ENCODE results near the gene ADGRL1.
"Not testable (repeated sequence)": the region's sequence is repeated elsewhere in the genome, so short reads cannot be mapped to it uniquely, and the experiment has no call there.

Gene ADGRL1

GRCh38 chr19:14248578-14249011 is 42.6 kb upstream of the ADGRL1 start:
- Histone ChIP-seq H3K4me3 (peak overlapping the region; percentile 49 to 70 (median 56)), H3K27me3 (0 out of 22 replicates have a peak, but pooled peaks cover 0 to 6% (median 0%) of the 10 kb centered on the region in 11 experiments), H3K4me1 (peaks cover 0 to 32% (median 25%) of the 10 kb centered on the region in 10 experiments; a peak in 17 of 20 replicates), H3K9me3 (replicated peaks in 1 of 11) (no peaks in the 10 kb centered on the region), H3K4me2 (peak overlapping the region; percentile 76 to 91 (median 86)), H3K36me3 (no peaks in the 10 kb centered on the region), H3K9ac (peak overlapping the region; percentile 67 to 82 (median 80); a peak in 21 of 22 replicates), H4K20me1 (no peaks in the 10 kb centered on the region), H3K27ac (peak overlapping the region in 10 of 11 experiments; percentile 63 to 89 (median 86); a peak in 20 of 22 replicates)
- no peak for TF ChIP-seq Cebpa-rat (IDR thresholded peaks at IDR 0.05)

DNA sequence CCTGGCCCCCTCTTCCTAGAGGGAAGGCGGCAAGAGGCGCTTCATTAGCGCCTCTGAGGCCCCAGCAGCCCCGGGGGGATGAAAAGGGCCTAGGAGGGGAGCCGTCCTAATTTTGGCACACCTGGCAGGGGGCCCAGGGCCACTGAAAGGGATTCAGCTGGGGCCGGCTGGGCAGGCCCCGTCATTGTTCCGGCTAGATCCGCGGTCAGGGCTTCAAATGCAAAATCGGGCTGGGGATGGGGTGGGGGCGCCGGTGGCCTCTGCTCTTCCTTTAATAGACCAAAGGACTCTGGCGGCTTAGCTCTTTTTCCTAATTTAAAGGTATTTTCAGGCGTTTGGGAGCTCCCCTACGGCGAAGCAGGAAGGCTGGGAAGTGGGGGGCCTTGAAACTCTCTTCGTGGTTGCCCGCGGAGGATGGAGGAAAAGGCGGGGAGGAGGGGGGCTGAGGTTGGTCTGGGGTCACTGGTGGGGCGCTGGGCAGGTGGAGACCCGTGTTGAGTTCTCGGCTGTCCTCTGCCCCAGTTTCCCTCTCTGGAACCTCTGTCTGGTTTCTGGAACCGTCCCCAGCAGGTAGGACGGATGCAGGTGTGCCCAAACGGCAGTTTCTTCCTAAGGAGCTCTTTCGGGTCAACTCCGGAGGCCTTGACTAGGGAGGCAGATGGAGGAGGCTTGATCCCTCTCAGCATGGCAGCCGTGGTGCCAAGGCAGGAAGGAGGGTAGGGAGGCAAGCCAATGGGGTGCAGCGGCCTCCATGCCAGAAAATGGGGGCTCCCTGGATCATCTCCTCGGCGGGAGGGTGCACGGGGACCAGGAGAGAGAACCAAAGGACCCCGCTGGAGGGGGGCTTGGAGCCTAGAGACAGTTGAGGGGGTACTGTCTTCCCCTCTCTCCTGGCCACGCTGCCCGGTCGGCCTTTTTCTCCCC is 41.8 kb upstream of the ADGRL1 start:
- peak overlapping the region; percentile 65 to 82 (median 71) for H3K4me2 ChIP-seq
- H3K9ac ChIP-seq: peak overlapping the region in 9 of 11 experiments; percentile 41 to 81 (median 66); a peak in 16 of 22 replicates
- H3K4me3 ChIP-seq: peak overlapping the region in 7 of 10 experiments; percentile 29 to 42 (median 32); a peak in 10 of 20 replicates

DNA sequence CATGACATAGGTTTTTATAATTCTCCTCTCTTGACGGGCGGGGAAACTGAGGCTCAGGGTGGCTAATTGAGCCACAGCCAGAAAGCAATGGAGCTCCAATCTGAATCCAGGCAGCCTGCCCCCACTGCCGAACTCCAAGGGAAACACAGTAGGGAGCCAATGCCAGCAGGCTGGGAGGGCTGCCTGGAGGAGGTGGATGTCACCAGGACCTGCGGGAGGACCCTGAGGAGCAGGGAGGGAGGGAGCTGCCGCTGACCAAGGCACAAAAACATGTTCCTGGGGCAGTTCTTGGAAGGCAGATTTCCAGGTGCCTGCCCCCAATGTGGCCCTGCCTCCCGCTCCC is 41.2 kb upstream of the ADGRL1 start:
- H3K4me1 ChIP-seq: peaks cover 0 to 30% (median 23%) of the 10 kb centered on the region in 10 experiments; a peak in 17 of 20 replicates
- H3K9me3 ChIP-seq (replicated peaks in 1 of 11); H4K20me1 ChIP-seq; H3K27me3 ChIP-seq; H3K36me3 ChIP-seq: not testable (repeated sequence)
- peak overlapping the region in 6 of 11 experiments; percentile 61 to 81 (median 67); a peak in 9 of 22 replicates for H3K9ac ChIP-seq
- H3K27ac ChIP-seq: peak overlapping the region in 8 of 11 experiments; percentile 70 to 89 (median 80); a peak in 9 of 22 replicates
- H3K4me2 ChIP-seq: peak overlapping the region in 10 of 11 experiments; percentile 65 to 80 (median 71); a peak in 19 of 22 replicates
- peak overlapping the region in 1 of 10 experiments; percentile 31; a peak in 2 of 20 replicates for H3K4me3 ChIP-seq

More for the DNA sequence above, 41.8 kb upstream of the ADGRL1 start:
- H3K36me3 ChIP-seq; H4K20me1 ChIP-seq; H3K9me3 ChIP-seq (replicated peaks in 1 of 11); H3K27me3 ChIP-seq: not testable (repeated sequence)
- Histone ChIP-seq H3K27ac (peak overlapping the region in 10 of 11 experiments; percentile 20 to 89 (median 75); a peak in 18 of 22 replicates), H3K4me1 (peaks cover 0 to 30% (median 23%) of the 10 kb centered on the region in 10 experiments; a peak in 17 of 20 replicates)

DNA sequence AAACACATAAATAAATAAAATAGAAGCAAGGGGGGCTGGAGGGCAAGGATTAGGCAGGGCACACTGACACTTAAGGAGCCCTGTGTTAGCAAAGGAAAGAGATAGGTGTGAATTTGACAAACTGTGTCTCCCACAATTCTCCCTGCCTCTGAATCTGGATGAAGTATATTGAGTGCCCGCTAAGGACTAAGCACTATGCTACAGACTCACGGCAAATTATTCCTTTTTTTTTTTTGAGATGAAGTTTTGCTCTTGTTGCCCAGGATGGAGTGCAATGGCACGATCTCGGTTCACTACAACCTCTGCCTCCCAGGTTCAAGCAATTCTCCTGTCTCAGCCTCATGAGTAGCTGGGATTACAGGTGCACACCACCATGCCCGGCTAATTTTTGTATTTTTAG is 38.4 kb upstream of the ADGRL1 start:
- not testable (repeated sequence) for H3K27me3 ChIP-seq; H3K9ac ChIP-seq; H3K4me3 ChIP-seq; H3K4me2 ChIP-seq; H4K20me1 ChIP-seq; H3K9me3 ChIP-seq (replicated peaks in 1 of 11); H3K27ac ChIP-seq; H3K36me3 ChIP-seq
- H3K4me1 ChIP-seq: peaks cover 0 to 18% (median 12%) of the 10 kb centered on the region in 10 experiments; a peak in 17 of 20 replicates

DNA sequence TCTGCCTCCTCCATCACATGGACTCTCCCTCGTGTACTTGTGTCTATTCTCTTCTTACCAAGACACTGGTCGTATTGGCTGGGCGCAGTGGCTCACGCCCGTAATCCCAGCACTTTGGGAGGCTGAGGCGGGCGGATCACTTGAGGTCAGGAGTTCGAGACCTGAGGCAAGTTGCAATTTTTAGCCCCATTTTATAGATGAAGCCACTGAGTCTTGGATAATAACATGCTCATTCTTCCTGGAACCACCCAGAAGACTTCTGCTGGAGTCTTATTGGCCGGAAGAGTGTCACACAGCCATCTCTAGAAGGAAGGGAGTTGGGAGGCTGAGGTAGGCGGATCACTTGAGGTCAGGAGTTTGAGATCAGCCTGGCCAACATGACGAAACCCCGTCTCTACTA is 37.7 kb upstream of the ADGRL1 start:
- H3K4me2 ChIP-seq: not testable (repeated sequence)

GRCh38 chr19:14237014-14237941 is 31.3 kb upstream of the ADGRL1 start:
- TF ChIP-seq Cebpa-rat (IDR thresholded peaks at IDR 0.05): no peak
- H4K20me1 ChIP-seq: no peaks in the 10 kb centered on the region
- no peaks in the 10 kb centered on the region for H3K36me3 ChIP-seq
- peaks cover 4 to 29% (median 11%) of the 10 kb centered on the region in 11 experiments; a peak in 19 of 22 replicates for H3K9me3 ChIP-seq (replicated peaks in 1 of 11)
- H3K9ac ChIP-seq: no peak overlapping the region
- H3K27me3 ChIP-seq: no peaks in the 10 kb centered on the region
- peaks cover 0 to 16% (median 7%) of the 10 kb centered on the region in 10 experiments; a peak in 11 of 20 replicates for H3K4me1 ChIP-seq
- peak overlapping the region in 6 of 11 experiments; percentile 20 to 61 (median 32); a peak in 9 of 22 replicates for H3K4me2 ChIP-seq
- peak overlapping the region in 1 of 11 experiments; percentile 48; a peak in 2 of 22 replicates for H3K27ac ChIP-seq
- H3K4me3 ChIP-seq: no peak overlapping the region

More for the DNA sequence above, 37.7 kb upstream of the ADGRL1 start:
- not testable (repeated sequence) for H3K36me3 ChIP-seq; H3K27me3 ChIP-seq; H3K4me3 ChIP-seq; H3K9me3 ChIP-seq (replicated peaks in 1 of 11); H3K27ac ChIP-seq; H3K9ac ChIP-seq; H4K20me1 ChIP-seq
- peaks cover 0 to 12% (median 10%) of the 10 kb centered on the region in 10 experiments; a peak in 17 of 20 replicates for H3K4me1 ChIP-seq

- peaks cover 0 to 25% (median 15%) of the 10 kb centered on the region in 10 experiments; a peak in 15 of 20 replicates for H3K4me1 ChIP-seq
- H3K36me3 ChIP-seq, H3K27ac ChIP-seq, H3K4me3 ChIP-seq, H3K4me2 ChIP-seq, H3K27me3 ChIP-seq, H4K20me1 ChIP-seq, H3K9ac ChIP-seq: not testable (repeated sequence)
- H3K9me3 ChIP-seq (replicated peaks in 1 of 11): peaks cover 0 to 27% (median 7%) of the 10 kb centered on the region in 11 experiments; a peak in 19 of 22 replicates
Measured at GRCh38 chr19:14232945-14233344, 27.0 kb upstream of the ADGRL1 start.

DNA sequence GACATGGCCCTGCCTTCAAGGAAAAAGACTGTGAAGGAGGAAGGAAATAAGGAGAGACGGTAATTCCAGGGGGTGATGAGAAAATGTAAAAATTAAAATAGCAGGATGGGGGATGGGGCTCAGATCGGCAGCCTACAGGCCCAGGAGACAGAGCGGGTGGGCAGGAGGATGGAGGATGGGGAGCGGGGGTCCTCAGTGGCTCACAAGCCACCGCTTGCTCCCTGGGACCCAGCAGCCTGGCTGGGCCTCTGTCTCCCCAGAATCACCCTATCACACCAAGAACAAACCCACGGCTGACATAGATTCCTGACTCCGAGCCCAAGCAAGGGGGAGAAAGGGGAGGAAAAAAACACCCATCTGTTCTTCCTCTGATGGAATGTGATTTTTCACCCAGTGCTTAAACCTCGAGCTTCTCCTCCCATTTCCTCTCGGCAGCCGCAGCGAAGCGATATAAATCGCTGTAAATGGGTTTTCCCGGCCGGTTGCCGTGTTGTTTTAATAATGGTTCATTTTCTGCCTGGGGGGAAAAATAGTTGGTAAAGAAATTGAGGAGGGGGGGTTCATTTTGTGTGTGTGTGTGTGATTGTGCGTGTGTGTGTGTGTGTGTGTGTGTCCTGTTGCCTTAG is 22.6 kb upstream of the ADGRL1 start:
- Histone ChIP-seq H3K9me3 (replicated peaks in 1 of 11) (peaks cover 0 to 15% (median 0%) of the 10 kb centered on the region in 11 experiments; a peak in 9 of 22 replicates), H3K4me1 (peaks cover 0 to 36% (median 20%) of the 10 kb centered on the region in 10 experiments; a peak in 16 of 20 replicates), H3K4me2 (peak overlapping the region in 10 of 11 experiments; percentile 17 to 51 (median 30); a peak in 14 of 22 replicates)
- not testable (repeated sequence) for H4K20me1 ChIP-seq, H3K27ac ChIP-seq, H3K4me3 ChIP-seq, H3K36me3 ChIP-seq, H3K9ac ChIP-seq, H3K27me3 ChIP-seq

DNA sequence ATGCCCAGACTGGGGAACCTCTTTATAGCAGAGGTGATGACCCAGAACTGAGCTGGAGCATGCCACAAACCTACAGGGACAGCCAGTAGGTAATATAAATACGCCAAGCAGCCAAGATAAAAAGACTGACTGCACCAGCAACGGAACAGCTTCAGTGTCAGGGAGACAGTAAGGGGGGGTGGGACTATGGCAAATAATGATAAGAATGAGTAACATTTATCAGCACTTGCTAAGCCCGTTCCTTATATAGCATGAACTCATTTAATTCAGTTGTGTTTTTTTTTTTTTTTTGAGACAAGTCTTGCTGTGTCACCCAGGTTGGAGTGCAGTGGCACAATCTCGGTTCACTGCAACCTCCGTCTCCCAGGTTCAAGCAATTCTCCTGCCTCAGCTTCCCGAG is 20.5 kb upstream of the ADGRL1 start:
- not testable (repeated sequence) for H4K20me1 ChIP-seq; H3K36me3 ChIP-seq; H3K27ac ChIP-seq; H3K9me3 ChIP-seq (replicated peaks in 1 of 11); H3K9ac ChIP-seq; H3K4me3 ChIP-seq; H3K27me3 ChIP-seq
- Histone ChIP-seq H3K4me1 (peaks cover 0 to 36% (median 24%) of the 10 kb centered on the region in 10 experiments; a peak in 16 of 20 replicates), H3K4me2 (peak overlapping the region in 5 of 11 experiments; percentile 28 to 44 (median 35); a peak in 8 of 22 replicates)
